Panc1 (cell line): ENCODE data around the gene FUNDC2. TPM values are rescaled to one million over a fixed set of nuclear protein-coding genes. Genes with fewer than 3 reads are reported as not detected.
A peak's percentile ranks its signal among the peaks of the same experiment; 100 is the strongest.

Experiments used
- ATAC-seq: fragments of 200-7000 bp; cut with Tn5 transposase; 2 replicates; pipeline ENCODE4 v1.9.1; 2020; ENCODE audit warnings: mild to moderate bottlenecking, moderate library complexity
- Bru-seq: library from RNA; stranded (reverse); fragments of 400-500 nt; gene quantifications from one replicate; lab custom pipeline; 2021; lab: Mats Ljungman, UMichigan
- BruChase-seq, 2 experiments: library from RNA; stranded (reverse); fragments of 400-500 nt; gene quantifications; one replicate each; lab custom pipeline; 2021; lab: Mats Ljungman, UMichigan
- BruUV-seq: library from RNA; stranded (reverse); fragments of 400-500 nt; replicated peaks from 2 replicates; lab custom pipeline; 2021; lab: Mats Ljungman, UMichigan
- CTCF ChIA-PET: fragments of 300-600 bp; sonication (Branson Sonifier 250); formaldehyde crosslinking; loops from one replicate; lab custom pipeline; 2022; ENCODE audit warnings: antibody characterized with exemption; lab: Charles Lee
- POLR2A ChIA-PET: fragments of 300-600 bp; sonication (Branson Sonifier 250); formaldehyde crosslinking; loops from one replicate; lab custom pipeline; 2022; ENCODE audit warnings: antibody characterized with exemption; lab: Charles Lee
- DNase-seq: peaks from one replicate; pipeline ENCODE4 v3.0.0-alpha.2; 2010; ENCODE audit warnings: low read depth, low spot score
- H3K27ac ChIP-seq: 2 replicates; pipeline ENCODE4 v1.5.1; 2011; ENCODE audit warnings: mild to moderate bottlenecking, low read length, inconsistent platforms
- H3K27me3 ChIP-seq: fragments of 200-500 bp; sonication (Bioruptor generic); 2 replicates; pipeline ENCODE4 v1.6.0; 2014; ENCODE audit warnings: low read length, inconsistent platforms; ENCODE audit not compliant: control insufficient read depth, insufficient read depth
- H3K36me3 ChIP-seq: fragments of 200-500 bp; sonication (Bioruptor generic); 2 replicates; pipeline ENCODE4 v1.5.1; 2014; ENCODE audit warnings: inconsistent platforms, mild to moderate bottlenecking, low read length, moderate library complexity; ENCODE audit not compliant: control insufficient read depth, insufficient read depth
- H3K4me1 ChIP-seq: 2 replicates; pipeline ENCODE4 v1.5.1; 2011; ENCODE audit warnings: inconsistent platforms, mild to moderate bottlenecking, low read length, moderate library complexity; ENCODE audit not compliant: control insufficient read depth, insufficient read depth
- H3K4me3 ChIP-seq, 2 experiments: 2 replicates each; pipeline ENCODE4 v1.5.1; 2011 to 2012; ENCODE audit warnings: low read depth in 2 of 2, low read length in 2 of 2, mild to moderate bottlenecking in 2 of 2, inconsistent platforms in 1 of 2, moderate library complexity in 1 of 2
- H3K9me3 ChIP-seq: fragments of 200-500 bp; sonication (Bioruptor generic); 2 replicates; pipeline ENCODE4 v1.5.1; 2014; ENCODE audit warnings: low read depth, mild to moderate bottlenecking, inconsistent platforms, low read length, moderate library complexity; ENCODE audit not compliant: control insufficient read depth, insufficient read depth
- CTCF ChIP-seq: fragments of 450-650 bp; IDR thresholded peaks from 2 replicates; pipeline ENCODE4 v1.5.1; 2017; ENCODE audit warnings: mild to moderate bottlenecking
- POLR2AphosphoS5 ChIP-seq: IDR thresholded peaks from 2 replicates; pipeline ENCODE4 v1.6.1; 2012; ENCODE audit warnings: mild to moderate bottlenecking, low read depth, low read length, moderate library complexity
- REST ChIP-seq, 2 experiments: IDR thresholded peaks; 2 replicates each; pipeline ENCODE4 v1.6.1; 2011 to 2012; ENCODE audit warnings: low read depth in 2 of 2, control low read depth in 1 of 2, low read length in 1 of 2, mild to moderate bottlenecking in 1 of 2, moderate library complexity in 1 of 2; ENCODE audit not compliant: insufficient read depth in 1 of 2
- SIN3A ChIP-seq: IDR thresholded peaks from 2 replicates; pipeline ENCODE4 v1.6.1; 2012; ENCODE audit warnings: low read depth, mild to moderate bottlenecking, low read length, moderate library complexity, borderline replicate concordance; ENCODE audit not compliant: insufficient read depth
- TCF7L2 ChIP-seq: IDR thresholded peaks from 2 replicates; pipeline ENCODE4 v1.6.1; 2011; ENCODE audit warnings: mild to moderate bottlenecking, low read depth, low read length, inconsistent platforms
- in situ Hi-C: cut with HindIII; loops from 2 replicates; pipeline ENCODE4 v1.10.0; 2016; ENCODE audit warnings: low sequenced_read_pairs, low pct_unique_long_range_greater_than_20kb
- intact Hi-C: fragments of 100-400 bp; cut with micrococcal nuclease; formaldehyde crosslinking; loops from one replicate; pipeline ENCODE4 v1.10.0; 2022; ENCODE audit not compliant: unreplicated experiment
- long read RNA-seq: library from polyadenylated mRNA; unstranded; transcript quantifications from one replicate; pipeline ENCODE4 v2.0.0, GENCODE V29; 2021; ENCODE audit not compliant: unreplicated experiment
- polyA plus RNA-seq: library from polyadenylated mRNA; unstranded; fragments of >200 nt; gene quantifications from one replicate; pipeline ENCODE4 v1.2.1, GENCODE V29; 2012; ENCODE audit warnings: missing spikeins; ENCODE audit not compliant: insufficient read length
- total RNA-seq: library from RNA; stranded (reverse); gene quantifications from one replicate; pipeline ENCODE4 v1.2.1, GENCODE V29; 2021; ENCODE audit not compliant: unreplicated experiment

The FUNDC2 gene
- total RNA-seq (68.8 TPM), Bru-seq, nascent RNA (percentile 76 among the genes with signal in this experiment), BruChase-seq, experiment 1, labeled RNA remaining after a 2-hour chase (percentile 59 among the genes with signal in this experiment), BruChase-seq, experiment 2, labeled RNA remaining after a 6-hour chase (percentile 69 among the genes with signal in this experiment)
- 42.6 TPM for polyA plus RNA-seq
- long read RNA-seq, full-length matches to known transcripts: 37 of 46 reads
- long read RNA-seq, partial matches to known transcripts: 0 of 46 reads
- long read RNA-seq, other reads (novel, unspliced or antisense): 9 of 46 reads

GRCh38 chrX:155026727-155027508 lies at the start of gene FUNDC2:
TSS of gene FUNDC2 (plus strand) at chrX:155026844. CDS start at chrX:155026939, 95 bp downstream.
- BruUV-seq: no TSS peak
- POLR2A ChIA-PET: interaction anchor here (0.6 to 1.0 kb wide), 9 partner anchors 9 to 230 kb away, joined by 3 to 29 read pairs (median 6); no protein-coding TSS in a partner anchor
- CTCF ChIA-PET: interaction anchor here (0.6 to 0.7 kb wide), 2 partner anchors 9 to 109 kb away, joined by 3 to 4 read pairs; no protein-coding TSS in a partner anchor

More at GRCh38 chrX:155026727-155027508, at the start of gene FUNDC2:
- peaks cover 17% of the 10 kb centered on the region for H3K4me1 ChIP-seq
- no peaks in the 10 kb centered on the region for H3K9me3 ChIP-seq
- H3K36me3 ChIP-seq: no peaks in the 10 kb centered on the region
- intact Hi-C loops: no loop called here
- DNase-seq: peak; percentile 85
- peak; percentile 99 for TF ChIP-seq TCF7L2
- 0 out of 4 replicates have a peak, but pooled peaks of 1 of the 2 experiments have one; percentile 39 for TF ChIP-seq REST (IDR thresholded peaks at IDR 0.05; ENCODE audit: insufficient read depth in 1 of 2, low read depth in 2 of 2, low read length in 1 of 2)
- TF ChIP-seq SIN3A: peak; percentile 83
- TF ChIP-seq CTCF: no peak
- TF ChIP-seq POLR2AphosphoS5: peak; percentile 77
- in situ Hi-C loops: no loop called here
- peak within 1 kb of the TSS; percentile 100 for H3K27ac ChIP-seq
- no peaks in the 10 kb centered on the region for H3K27me3 ChIP-seq
- peak within 1 kb of the TSS; percentile 72 to 89 for H3K4me3 ChIP-seq
- peak; percentile 95 for ATAC-seq
